GM12892 (cell line): Measurements from ENCODE around the gene FBLN2.

ENCODE experiments used
- POLR2A ChIP-seq: IDR thresholded peaks from 2 replicates; pipeline ENCODE4 v1.6.1; 2011; ENCODE audit warnings: low read depth, low read length, control low read depth
- POLR2AphosphoS5 ChIP-seq: IDR thresholded peaks from 2 replicates; pipeline ENCODE4 v1.6.1; 2011; ENCODE audit warnings: low read depth, low read length, control low read depth

DNA sequence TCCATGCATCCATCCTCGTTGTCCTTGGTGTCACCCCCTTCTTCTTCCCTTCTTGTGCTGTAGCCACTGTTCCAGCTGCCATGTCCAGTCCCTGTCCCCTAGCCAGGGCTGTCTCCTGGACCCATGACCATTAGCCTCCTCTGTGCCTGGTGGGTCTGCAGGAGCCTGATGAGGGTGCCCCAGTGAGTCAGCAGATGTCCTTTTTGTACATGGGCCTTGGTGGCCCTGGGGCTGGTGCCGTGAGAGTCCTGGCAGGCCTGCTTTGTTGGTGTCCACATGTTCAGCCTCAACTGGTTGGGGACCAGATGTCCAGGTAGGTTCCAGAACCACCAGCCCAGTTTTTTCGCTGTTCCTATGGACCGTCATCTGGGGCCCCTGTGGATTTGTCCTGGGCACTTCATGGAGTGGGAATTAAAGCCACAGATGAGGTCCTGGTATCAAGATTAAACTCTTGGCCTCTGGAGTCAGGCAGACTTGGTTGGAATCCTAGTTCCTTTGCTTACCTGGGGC lies 66.1 kb downstream of the FBLN2 start:
- no peak for TF ChIP-seq POLR2AphosphoS5
- TF ChIP-seq POLR2A: no peak
